Endothelial cell of umbilical vein (primary cell): ENCODE data around the gene TMF1. TPM values are rescaled to one million over a fixed set of nuclear protein-coding genes. Genes with fewer than 3 reads are reported as not detected.
A peak's percentile ranks its signal among the peaks of the same experiment; 100 is the strongest.

ENCODE experiments used
- BruUV-seq: library from RNA; stranded (reverse); fragments of 400-500 nt; replicated peaks from 2 replicates; lab custom pipeline; 2021; lab: Mats Ljungman, UMichigan
- CTCF ChIA-PET: fragments of 300-600, 350-600 bp; sonication (Branson Sonifier 250); formaldehyde crosslinking; loops from one replicate; lab custom pipeline; 2021; ENCODE audit warnings: antibody characterized with exemption, inconsistent platforms; lab: Charles Lee
- POLR2A ChIA-PET: fragments of 300-600, 350-600 bp; sonication (Branson Sonifier 250); formaldehyde crosslinking; loops from one replicate; lab custom pipeline; 2021; ENCODE audit warnings: antibody characterized with exemption, inconsistent platforms; lab: Charles Lee
- DNase-seq: peaks from one replicate; pipeline ENCODE4 v3.0.0-alpha.2; 2011; ENCODE audit warnings: low read depth, low spot score
- FAIRE-seq: peaks from 2 replicates; lab custom pipeline; 2011; peaks lifted over from hg19 to GRCh38; lab: Jason Lieb, UNC
- H2AFZ ChIP-seq: 2 replicates; pipeline ENCODE4 v1.6.0; 2012; ENCODE audit warnings: low read depth, low read length, control low read depth, inconsistent platforms
- H3K27ac ChIP-seq: 2 replicates; pipeline ENCODE4 v1.5.1; 2011; ENCODE audit warnings: low read depth, mild to moderate bottlenecking, control low read depth, low read length, moderate library complexity; ENCODE audit not compliant: insufficient read depth
- H3K27me3 ChIP-seq, 2 experiments: 2 replicates each; pipeline versions ENCODE4 v1.6.0 to v1.6.1; 2011; ENCODE audit warnings: low read length in 2 of 2, mixed read lengths in 1 of 2; ENCODE audit not compliant: control insufficient read depth in 2 of 2, insufficient read depth in 2 of 2
- H3K36me3 ChIP-seq, 2 experiments: 2 replicates in 1 of 2; 3 replicates in 1 of 2; pipeline ENCODE4 v1.5.1; 2011; ENCODE audit warnings: low read length in 2 of 2, mild to moderate bottlenecking in 1 of 2, moderate library complexity in 1 of 2; ENCODE audit not compliant: control insufficient read depth in 2 of 2, insufficient read depth in 2 of 2; ENCODE audit errors: extremely low read depth in 1 of 2
- H3K4me1 ChIP-seq: 3 replicates; pipeline ENCODE4 v1.5.1; 2011; ENCODE audit warnings: mild to moderate bottlenecking, low read length; ENCODE audit not compliant: control insufficient read depth, insufficient read depth; ENCODE audit errors: extremely low read depth
- H3K4me2 ChIP-seq: 2 replicates; pipeline ENCODE4 v1.6.1; 2011; ENCODE audit warnings: low read length, control low read depth, mixed read lengths; ENCODE audit not compliant: insufficient read depth
- H3K4me3 ChIP-seq, 3 experiments: fragments of 200-600 bp in 1 of 3; sonication (generic), shearing (Covaris generic) in 1 of 3; replicated peaks in 1 of 3; 2 replicates each; pipeline ENCODE4 v1.5.1; 2011 to 2016; ENCODE audit warnings: control low read depth in 3 of 3, low read length in 3 of 3, mild to moderate bottlenecking in 2 of 3, inconsistent platforms in 1 of 3, low read depth in 1 of 3, moderate library complexity in 1 of 3; ENCODE audit not compliant: insufficient read depth in 1 of 3
- H3K79me2 ChIP-seq: 2 replicates; pipeline ENCODE4 v1.6.0; 2012; ENCODE audit warnings: low read length, inconsistent platforms; ENCODE audit not compliant: control insufficient read depth, insufficient read depth
- H3K9ac ChIP-seq: replicated peaks from 2 replicates; pipeline ENCODE3; 2011; ENCODE audit warnings: low read length, control low read depth; ENCODE audit not compliant: insufficient read depth; ENCODE audit errors: extremely low read depth
- H3K9me1 ChIP-seq: replicated peaks from 3 replicates; pipeline ENCODE4 v1.6.0; 2011; ENCODE audit warnings: mild to moderate bottlenecking, low read length; ENCODE audit not compliant: control insufficient read depth, insufficient read depth; ENCODE audit errors: extremely low read depth
- H3K9me3 ChIP-seq: replicated peaks from 2 replicates; pipeline ENCODE4 v1.5.1; 2012; ENCODE audit warnings: low read length, inconsistent platforms; ENCODE audit not compliant: control insufficient read depth, insufficient read depth
- H4K20me1 ChIP-seq: replicated peaks from 2 replicates; pipeline ENCODE3; 2011; ENCODE audit warnings: mild to moderate bottlenecking, low read length; ENCODE audit not compliant: control insufficient read depth, insufficient read depth; ENCODE audit errors: extremely low read depth
- EZH2 ChIP-seq: IDR thresholded peaks from 2 replicates; pipeline ENCODE4 v1.6.1; 2012; ENCODE audit warnings: borderline replicate concordance, low read depth, mild to moderate bottlenecking, moderate library complexity, low read length, inconsistent platforms; ENCODE audit not compliant: severe bottlenecking
- FOS ChIP-seq: IDR thresholded peaks from 2 replicates; pipeline ENCODE4 v1.6.1; 2011; ENCODE audit warnings: mild to moderate bottlenecking, low read length, moderate library complexity, borderline replicate concordance; ENCODE audit not compliant: insufficient read depth
- GATA2 ChIP-seq: IDR thresholded peaks from 2 replicates; pipeline ENCODE4 v1.7.0; 2011; ENCODE audit warnings: low read depth, mild to moderate bottlenecking, moderate library complexity, mixed read lengths, low read length; ENCODE audit not compliant: insufficient read length, insufficient read depth
- JUN ChIP-seq: IDR thresholded peaks from 2 replicates; pipeline ENCODE4 v1.6.1; 2011; ENCODE audit warnings: borderline replicate concordance, low read depth; ENCODE audit not compliant: insufficient read length, insufficient read depth
- MYC ChIP-seq: IDR thresholded peaks from one replicate; pipeline ENCODE4 v1.6.1; 2011; ENCODE audit warnings: mild to moderate bottlenecking, low read depth, low read length
- POLR2A ChIP-seq: IDR thresholded peaks from 2 replicates; pipeline ENCODE4 v1.6.1; 2012; ENCODE audit warnings: low read depth, mild to moderate bottlenecking, control low read depth, low read length
- POLR2AphosphoS5 ChIP-seq: IDR thresholded peaks from 2 replicates; pipeline ENCODE4 v1.6.1; 2012; ENCODE audit warnings: low read depth, mild to moderate bottlenecking, control low read depth, low read length, moderate library complexity; ENCODE audit not compliant: insufficient read depth
- dilution Hi-C: fragments of 300-500 bp; cut with MboI; formaldehyde crosslinking; loops from one replicate; pipeline ENCODE4 v1.15.0; 2019; ENCODE audit warnings: low sequenced_read_pairs; ENCODE audit not compliant: extremely low pct_ligation_motif_present
- intact Hi-C: fragments of 100-400 bp; cut with micrococcal nuclease; formaldehyde crosslinking; loops from one replicate; pipeline ENCODE4 v1.10.0; 2022
- polyA plus RNA-seq, 4 experiments: library from polyadenylated mRNA; depleted of rRNA in 3 of 4; stranded (reverse) in 3 of 4; unstranded in 1 of 4; fragments of >200 nt; gene quantifications; 2 replicates each; pipeline versions ENCODE4 v1.2.1 to v1.2.3, GENCODE V29; 2011 to 2012; ENCODE audit warnings: missing spikeins in 1 of 4
- total RNA-seq: library from RNA; stranded (reverse); gene quantifications from 2 replicates; pipeline ENCODE4 v1.2.3, GENCODE V29; 2021
- TF ChIP-seq, protein P1 (sequence below): IDR thresholded peaks from 2 replicates; pipeline ENCODE4 v1.6.1; 2011; ENCODE audit not compliant: insufficient read depth, insufficient read length
- TF ChIP-seq, protein P2 (sequence below), 2 donors: IDR thresholded peaks; 1 replicate in 1 of 2; 2 replicates in 1 of 2; pipeline ENCODE4 v1.5.1; 2011; ENCODE audit warnings: low read length in 2 of 2, mild to moderate bottlenecking in 2 of 2, moderate library complexity in 2 of 2, control low read depth in 1 of 2, inconsistent platforms in 1 of 2, low read depth in 1 of 2; ENCODE audit not compliant: insufficient read depth in 1 of 2; ENCODE audit errors: extremely low read depth in 1 of 2

TMF1 gene
- total and polyA plus RNA-seq, 2 donors (not counting 3 experiments of a cell fraction or from before 2014, with no cell fraction given): 3.7 to 32.7 TPM

DNA sequence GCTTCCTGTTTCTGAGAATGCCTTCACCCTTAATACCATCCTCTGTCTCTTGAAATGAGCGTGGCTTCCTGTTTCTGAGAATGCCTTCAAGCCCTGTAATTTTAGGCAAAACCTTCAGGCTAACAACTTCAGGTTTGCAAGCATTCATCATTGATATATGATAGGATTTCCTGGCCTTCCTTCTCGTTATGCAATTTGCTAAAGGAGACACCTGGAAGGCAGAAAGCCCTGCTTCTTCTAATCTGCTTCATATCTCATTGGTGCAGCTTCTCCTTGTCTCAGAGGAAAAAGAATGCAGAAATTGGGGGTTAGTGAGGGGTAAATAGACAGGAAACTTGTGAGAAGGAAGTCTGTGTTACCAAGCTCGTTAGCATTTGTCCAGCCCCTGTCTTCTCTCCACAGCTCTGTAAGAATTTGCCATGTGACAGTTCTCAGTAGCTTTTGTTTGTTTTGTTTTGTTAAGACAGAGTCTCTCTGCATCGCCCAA, 39.9 kb upstream of the TMF1 start:
- Histone ChIP-seq H3K4me3 (peak overlapping the region in 1 of 3 experiments; percentile 11), H3K4me2 (peak overlapping the region; percentile 51), H2AFZ (no peak overlapping the region), H3K9me3 (no peaks in the 10 kb centered on the region), H3K27me3 (no peaks in the 10 kb centered on the region), H3K36me3 (peaks cover 0 to 3% of the 10 kb centered on the region in 2 experiments), H3K9ac (no peak overlapping the region), H3K79me2 (peaks cover 92% of the 10 kb centered on the region), H4K20me1 (no peaks in the 10 kb centered on the region), H3K9me1 (no peaks in the 10 kb centered on the region), H3K4me1 (peaks cover 67% of the 10 kb centered on the region), H3K27ac (no peak overlapping the region)
- TF ChIP-seq, protein P1, sequence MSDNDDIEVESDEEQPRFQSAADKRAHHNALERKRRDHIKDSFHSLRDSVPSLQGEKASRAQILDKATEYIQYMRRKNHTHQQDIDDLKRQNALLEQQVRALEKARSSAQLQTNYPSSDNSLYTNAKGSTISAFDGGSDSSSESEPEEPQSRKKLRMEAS: no peak
- no peak for TF ChIP-seq GATA2
- TF ChIP-seq, protein P2, sequence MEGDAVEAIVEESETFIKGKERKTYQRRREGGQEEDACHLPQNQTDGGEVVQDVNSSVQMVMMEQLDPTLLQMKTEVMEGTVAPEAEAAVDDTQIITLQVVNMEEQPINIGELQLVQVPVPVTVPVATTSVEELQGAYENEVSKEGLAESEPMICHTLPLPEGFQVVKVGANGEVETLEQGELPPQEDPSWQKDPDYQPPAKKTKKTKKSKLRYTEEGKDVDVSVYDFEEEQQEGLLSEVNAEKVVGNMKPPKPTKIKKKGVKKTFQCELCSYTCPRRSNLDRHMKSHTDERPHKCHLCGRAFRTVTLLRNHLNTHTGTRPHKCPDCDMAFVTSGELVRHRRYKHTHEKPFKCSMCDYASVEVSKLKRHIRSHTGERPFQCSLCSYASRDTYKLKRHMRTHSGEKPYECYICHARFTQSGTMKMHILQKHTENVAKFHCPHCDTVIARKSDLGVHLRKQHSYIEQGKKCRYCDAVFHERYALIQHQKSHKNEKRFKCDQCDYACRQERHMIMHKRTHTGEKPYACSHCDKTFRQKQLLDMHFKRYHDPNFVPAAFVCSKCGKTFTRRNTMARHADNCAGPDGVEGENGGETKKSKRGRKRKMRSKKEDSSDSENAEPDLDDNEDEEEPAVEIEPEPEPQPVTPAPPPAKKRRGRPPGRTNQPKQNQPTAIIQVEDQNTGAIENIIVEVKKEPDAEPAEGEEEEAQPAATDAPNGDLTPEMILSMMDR (IDR thresholded peaks at IDR 0.05; ENCODE audit: extremely low read depth in 1 of 2, insufficient read depth in 1 of 2, low read depth in 1 of 2, low read length in 2 of 2): no peak
- TF ChIP-seq EZH2: no peak
- TF ChIP-seq POLR2A: no peak
- no peak for TF ChIP-seq JUN
- TF ChIP-seq FOS: no peak
- TF ChIP-seq MYC: no peak
- no peak for TF ChIP-seq POLR2AphosphoS5
- CTCF ChIA-PET: interaction anchor here (0.7 to 1.4 kb wide), 4 partner anchors 9 to 29 kb away, joined by 3 to 6 read pairs (median 4); partner anchors contain the start of gene UBA3
- intact Hi-C loops: no loop called here
- peak; percentile 58 for DNase-seq
- POLR2A ChIA-PET: no interaction called here
- peak; percentile 12 for FAIRE-seq
- BruUV-seq: no TSS peak
- dilution Hi-C loops: no loop called here
